ENCODE data around the gene CDKN1A.

DNA sequence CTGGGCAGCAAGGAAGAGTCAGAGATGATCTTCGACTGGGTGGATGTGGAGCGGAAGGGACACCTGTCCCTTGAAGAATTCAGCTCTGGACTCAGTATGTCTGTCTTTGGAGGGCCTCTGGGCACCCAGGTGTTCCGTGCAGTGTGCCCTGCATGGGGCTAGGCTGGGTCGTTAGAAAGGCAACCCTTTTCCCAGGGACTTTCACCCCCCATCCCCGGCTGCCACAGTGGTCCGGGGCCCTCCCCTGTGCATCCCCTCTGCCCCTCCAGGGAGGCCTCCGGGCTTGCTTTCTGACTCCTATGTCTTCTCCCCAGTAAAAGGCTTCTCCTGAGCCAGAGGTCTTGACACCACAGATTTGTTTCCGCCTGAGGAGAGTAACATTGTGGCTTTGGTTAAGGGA, 35.3 kb downstream of the CDKN1A start:
- TF ChIP-seq SP7 (tag by site-specific recombination; IDR thresholded peaks at IDR 0.05): no peak
- no peak for TF ChIP-seq SALL2 (tag by site-specific recombination; IDR thresholded peaks at IDR 0.05; ENCODE audit: borderline replicate concordance)
- TF ChIP-seq, protein P1, sequence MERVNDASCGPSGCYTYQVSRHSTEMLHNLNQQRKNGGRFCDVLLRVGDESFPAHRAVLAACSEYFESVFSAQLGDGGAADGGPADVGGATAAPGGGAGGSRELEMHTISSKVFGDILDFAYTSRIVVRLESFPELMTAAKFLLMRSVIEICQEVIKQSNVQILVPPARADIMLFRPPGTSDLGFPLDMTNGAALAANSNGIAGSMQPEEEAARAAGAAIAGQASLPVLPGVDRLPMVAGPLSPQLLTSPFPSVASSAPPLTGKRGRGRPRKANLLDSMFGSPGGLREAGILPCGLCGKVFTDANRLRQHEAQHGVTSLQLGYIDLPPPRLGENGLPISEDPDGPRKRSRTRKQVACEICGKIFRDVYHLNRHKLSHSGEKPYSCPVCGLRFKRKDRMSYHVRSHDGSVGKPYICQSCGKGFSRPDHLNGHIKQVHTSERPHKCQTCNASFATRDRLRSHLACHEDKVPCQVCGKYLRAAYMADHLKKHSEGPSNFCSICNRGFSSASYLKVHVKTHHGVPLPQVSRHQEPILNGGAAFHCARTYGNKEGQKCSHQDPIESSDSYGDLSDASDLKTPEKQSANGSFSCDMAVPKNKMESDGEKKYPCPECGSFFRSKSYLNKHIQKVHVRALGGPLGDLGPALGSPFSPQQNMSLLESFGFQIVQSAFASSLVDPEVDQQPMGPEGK (tag by site-specific recombination; IDR thresholded peaks at IDR 0.05): no peak
- no peak for TF ChIP-seq ZNF48 (tag by site-specific recombination; IDR thresholded peaks at IDR 0.05)
- no peak for TF ChIP-seq YY2 (tag by site-specific recombination; IDR thresholded peaks at IDR 0.05)
- TF ChIP-seq, protein P2, sequence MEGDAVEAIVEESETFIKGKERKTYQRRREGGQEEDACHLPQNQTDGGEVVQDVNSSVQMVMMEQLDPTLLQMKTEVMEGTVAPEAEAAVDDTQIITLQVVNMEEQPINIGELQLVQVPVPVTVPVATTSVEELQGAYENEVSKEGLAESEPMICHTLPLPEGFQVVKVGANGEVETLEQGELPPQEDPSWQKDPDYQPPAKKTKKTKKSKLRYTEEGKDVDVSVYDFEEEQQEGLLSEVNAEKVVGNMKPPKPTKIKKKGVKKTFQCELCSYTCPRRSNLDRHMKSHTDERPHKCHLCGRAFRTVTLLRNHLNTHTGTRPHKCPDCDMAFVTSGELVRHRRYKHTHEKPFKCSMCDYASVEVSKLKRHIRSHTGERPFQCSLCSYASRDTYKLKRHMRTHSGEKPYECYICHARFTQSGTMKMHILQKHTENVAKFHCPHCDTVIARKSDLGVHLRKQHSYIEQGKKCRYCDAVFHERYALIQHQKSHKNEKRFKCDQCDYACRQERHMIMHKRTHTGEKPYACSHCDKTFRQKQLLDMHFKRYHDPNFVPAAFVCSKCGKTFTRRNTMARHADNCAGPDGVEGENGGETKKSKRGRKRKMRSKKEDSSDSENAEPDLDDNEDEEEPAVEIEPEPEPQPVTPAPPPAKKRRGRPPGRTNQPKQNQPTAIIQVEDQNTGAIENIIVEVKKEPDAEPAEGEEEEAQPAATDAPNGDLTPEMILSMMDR (tag by site-specific recombination; IDR thresholded peaks at IDR 0.05): no peak
- no peak for TF ChIP-seq ZNF23 (tag by site-specific recombination; IDR thresholded peaks at IDR 0.05; ENCODE audit: borderline replicate concordance)
- no peak for TF ChIP-seq ZNF341 (tag by site-specific recombination; IDR thresholded peaks at IDR 0.05; ENCODE audit: low read depth)
